Measurements from ENCODE around the gene ITGAL.
"Not testable (repeated sequence)": the region's sequence is repeated elsewhere in the genome, so short reads cannot be mapped to it uniquely, and the experiment has no call there.

ITGAL gene

GRCh38 chr16:30491744-30492308, 19.3 kb downstream of the ITGAL start:
- DNase-seq (ENCODE audit: low read depth), result no peak

DNA sequence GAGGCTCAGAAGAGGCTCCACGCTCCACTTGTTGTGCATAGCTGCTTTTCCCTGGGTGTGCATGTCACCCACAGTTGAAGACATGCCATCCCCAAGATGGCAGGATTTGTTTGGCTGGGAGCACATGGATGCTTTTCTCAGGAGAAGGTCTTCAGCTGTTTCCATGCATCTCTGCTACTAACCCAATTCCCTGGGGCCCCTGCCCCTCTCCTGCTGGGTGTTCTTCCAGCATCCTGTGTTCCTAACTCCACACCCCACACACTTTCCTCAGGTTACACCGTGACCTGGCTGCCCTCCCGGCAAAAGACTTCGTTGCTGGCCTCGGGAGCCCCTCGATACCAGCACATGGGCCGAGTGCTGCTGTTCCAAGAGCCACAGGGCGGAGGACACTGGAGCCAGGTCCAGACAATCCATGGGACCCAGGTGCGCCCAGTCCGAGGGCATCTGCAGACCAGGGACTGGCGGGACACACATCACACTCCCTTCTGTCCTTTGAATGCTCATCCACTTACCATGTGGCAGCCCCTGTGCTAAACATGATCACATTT, 21.5 kb downstream of the ITGAL start:
- no peak for DNase-seq (ENCODE audit: low read depth)

DNA sequence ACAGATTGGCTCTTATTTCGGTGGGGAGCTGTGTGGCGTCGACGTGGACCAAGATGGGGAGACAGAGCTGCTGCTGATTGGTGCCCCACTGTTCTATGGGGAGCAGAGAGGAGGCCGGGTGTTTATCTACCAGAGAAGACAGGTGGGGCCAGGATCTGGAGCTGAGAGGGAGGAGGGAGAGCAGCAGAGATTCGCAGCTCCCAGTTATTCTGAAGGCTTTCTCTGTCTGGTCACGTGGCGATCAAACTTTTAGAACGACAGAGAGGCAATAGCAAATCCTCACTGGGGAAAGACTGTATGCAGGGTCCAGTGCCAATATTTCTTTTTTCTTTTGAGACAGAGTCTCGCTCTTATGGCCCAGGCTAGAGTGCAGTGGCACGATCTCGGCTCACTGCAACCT, 22.2 kb downstream of the ITGAL start:
- no peak for DNase-seq (ENCODE audit: low read depth)

DNA sequence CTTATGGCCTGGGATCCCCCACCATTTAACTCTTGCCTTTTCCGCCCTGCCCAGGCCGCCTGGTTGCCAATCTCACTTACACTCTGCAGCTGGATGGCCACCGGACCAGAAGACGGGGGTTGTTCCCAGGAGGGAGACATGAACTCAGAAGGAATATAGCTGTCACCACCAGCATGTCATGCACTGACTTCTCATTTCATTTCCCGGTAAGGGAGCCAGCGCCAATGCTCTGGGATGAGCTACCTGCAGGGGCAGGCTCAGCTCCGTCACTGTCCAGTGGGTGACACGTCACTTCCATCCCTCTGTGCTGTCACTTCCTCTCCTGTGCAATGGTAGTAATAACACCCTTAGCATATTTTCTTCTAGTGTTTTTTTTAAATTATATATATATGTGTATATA, 26.7 kb downstream of the ITGAL start:
- DNase-seq (ENCODE audit: low read depth), result no peak

DNA sequence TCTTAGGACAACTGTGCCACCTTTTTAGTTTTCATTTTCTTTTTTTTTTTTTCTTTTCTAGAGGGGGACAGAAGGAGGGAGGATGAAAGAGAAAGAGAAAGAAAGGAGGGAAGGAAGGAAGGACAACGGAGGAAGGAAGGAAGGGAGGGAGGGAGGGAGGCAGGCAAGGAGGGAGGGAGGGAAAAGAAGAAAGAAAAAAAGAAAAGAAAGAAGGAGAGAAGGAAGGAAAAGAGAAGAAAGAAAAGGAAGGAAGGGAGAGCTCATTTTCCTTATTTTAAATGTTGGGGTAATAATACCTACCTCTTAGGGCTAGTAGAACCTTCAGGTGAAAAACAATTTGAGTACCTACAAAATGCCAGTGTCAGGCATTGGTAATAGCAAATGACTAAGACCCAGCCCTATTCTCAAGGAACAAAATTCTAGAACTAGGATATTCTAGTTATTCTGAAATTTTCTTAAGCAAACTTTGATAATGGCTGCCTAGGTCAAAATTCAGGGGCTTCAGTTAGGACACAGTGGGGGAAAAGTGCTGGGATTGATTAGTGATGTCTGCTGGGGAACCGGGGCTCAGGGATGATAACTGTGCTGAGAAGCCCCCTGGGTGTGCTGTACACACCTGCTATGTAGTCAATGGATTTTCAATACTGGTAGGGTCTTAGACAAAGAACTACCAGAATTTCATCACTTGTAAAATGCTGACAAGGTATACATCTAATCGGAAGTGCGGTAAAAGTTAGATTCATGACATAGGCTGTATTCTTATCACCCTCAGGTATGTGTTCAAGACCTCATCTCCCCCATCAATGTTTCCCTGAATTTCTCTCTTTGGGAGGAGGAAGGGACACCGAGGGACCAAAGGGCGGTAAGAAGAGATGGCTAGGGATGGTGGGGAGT, 31.1 kb downstream of the ITGAL start:
- no peak for DNase-seq (ENCODE audit: low read depth)

GRCh38 chr16:30509081-30509765, 36.7 kb downstream of the ITGAL start:
- no peak for DNase-seq (ENCODE audit: low read depth)

- no peak for DNase-seq (ENCODE audit: low read depth)
Measured at GRCh38 chr16:30510376-30510938, 37.9 kb downstream of the ITGAL start.

DNA sequence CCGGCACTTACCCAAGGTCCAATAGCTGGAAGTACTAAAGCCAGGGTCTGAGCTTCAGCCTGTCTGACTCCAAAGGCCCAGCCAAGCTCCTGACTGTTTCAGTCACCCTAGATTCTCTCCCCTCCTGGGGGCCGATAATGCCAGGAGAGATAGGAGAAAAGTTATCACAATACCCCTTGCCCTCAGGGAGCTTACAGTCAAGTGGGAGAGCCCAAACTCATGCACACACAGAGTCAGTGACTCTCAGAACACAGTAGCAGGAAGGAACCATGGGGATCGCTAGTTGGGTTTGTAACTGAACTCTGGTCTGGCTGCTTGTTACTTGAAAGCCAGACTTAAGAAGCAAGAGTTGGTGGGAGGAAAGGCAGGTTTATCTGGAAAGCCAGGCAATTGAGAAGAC, 39.0 kb downstream of the ITGAL start:
- DNase-seq (ENCODE audit: low read depth), result no peak

- DNase-seq (ENCODE audit: low read depth), result no peak
Measured at GRCh38 chr16:30515275-30515674, 42.7 kb downstream of the ITGAL start.

- no peak for DNase-seq (ENCODE audit: low read depth)
Measured at GRCh38 chr16:30518552-30518951, 46.0 kb downstream of the ITGAL start.

GRCh38 chr16:30519120-30520049, 46.8 kb downstream of the ITGAL start:
- no peak for DNase-seq (ENCODE audit: low read depth)

DNA sequence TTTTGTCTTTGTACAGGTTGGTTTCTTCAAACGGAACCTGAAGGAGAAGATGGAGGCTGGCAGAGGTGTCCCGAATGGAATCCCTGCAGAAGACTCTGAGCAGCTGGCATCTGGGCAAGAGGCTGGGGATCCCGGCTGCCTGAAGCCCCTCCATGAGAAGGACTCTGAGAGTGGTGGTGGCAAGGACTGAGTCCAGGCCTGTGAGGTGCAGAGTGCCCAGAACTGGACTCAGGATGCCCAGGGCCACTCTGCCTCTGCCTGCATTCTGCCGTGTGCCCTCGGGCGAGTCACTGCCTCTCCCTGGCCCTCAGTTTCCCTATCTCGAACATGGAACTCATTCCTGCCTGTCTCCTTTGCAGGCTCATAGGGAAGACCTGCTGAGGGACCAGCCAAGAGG, 48.9 kb downstream of the ITGAL start:
- no peak for DNase-seq (ENCODE audit: low read depth)

- no peak for DNase-seq (ENCODE audit: low read depth)
Measured at GRCh38 chr16:30521873-30522641, 49.5 kb downstream of the ITGAL start.

DNA sequence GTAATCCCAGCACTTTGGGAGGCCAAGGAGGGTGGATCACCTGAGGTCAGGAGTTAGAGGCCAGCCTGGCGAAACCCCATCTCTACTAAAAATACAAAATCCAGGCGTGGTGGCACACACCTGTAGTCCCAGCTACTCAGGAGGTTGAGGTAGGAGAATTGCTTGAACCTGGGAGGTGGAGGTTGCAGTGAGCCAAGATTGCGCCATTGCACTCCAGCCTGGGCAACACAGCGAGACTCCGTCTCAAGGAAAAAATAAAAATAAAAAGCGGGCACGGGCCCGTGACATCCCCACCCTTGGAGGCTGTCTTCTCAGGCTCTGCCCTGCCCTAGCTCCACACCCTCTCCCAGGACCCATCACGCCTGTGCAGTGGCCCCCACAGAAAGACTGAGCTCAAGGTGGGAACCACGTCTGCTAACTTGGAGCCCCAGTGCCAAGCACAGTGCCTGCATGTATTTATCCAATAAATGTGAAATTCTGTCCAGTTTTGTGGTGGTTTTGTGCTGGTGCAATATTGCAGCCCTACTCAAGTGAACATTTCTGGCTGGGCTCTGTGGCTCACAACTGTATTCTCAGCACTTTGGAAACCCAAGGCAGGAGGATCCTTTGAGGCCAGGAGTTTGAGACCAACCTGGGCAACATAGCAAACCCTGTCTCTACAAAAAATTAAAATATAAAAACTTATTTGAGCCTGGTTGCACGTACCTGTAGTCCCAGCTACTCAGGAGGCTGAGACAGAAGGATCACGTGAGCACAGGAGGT, 50.3 kb downstream of the ITGAL start:
- not testable (repeated sequence) for DNase-seq (ENCODE audit: low read depth)

DNA sequence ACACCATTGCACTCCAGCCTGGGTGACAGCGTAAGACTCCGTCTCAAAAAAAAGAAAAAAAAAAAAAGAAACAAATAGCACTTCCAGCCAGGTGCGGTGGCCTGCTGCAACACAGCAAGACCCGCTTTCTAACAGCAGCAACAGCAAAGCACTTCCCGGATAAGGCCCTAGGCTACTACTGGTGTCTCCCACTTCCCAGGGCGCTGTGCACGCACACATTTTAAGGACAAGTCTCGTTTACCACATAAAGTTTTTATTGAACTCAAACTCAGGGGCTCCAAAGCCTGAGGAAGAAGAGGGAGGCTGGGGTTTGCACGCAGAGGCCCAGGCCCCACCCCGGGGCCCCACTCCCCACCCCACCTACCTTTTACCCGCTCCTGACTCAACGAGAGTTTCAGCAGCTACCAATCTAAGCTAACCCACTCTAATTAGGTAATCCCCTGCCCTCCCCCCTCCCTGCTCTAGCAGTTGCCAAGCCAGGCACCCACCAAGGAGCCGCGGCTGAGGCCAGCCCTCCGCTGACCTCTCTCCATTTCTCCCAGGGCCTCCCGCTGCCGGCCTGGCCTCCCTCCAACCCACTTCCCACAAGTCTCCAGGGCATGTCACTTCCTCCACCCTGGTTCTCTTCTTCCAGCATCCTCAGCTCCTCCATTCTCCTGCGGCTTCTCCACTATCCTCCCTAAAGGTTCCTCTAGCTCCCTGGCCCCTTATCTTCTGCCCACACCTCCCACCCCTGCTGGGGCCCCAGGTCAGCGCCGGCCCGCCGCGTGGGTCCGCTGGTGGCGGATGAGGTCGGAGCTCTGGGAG, 51.4 kb downstream of the ITGAL start:
- no peak for DNase-seq (ENCODE audit: low read depth)

DNA sequence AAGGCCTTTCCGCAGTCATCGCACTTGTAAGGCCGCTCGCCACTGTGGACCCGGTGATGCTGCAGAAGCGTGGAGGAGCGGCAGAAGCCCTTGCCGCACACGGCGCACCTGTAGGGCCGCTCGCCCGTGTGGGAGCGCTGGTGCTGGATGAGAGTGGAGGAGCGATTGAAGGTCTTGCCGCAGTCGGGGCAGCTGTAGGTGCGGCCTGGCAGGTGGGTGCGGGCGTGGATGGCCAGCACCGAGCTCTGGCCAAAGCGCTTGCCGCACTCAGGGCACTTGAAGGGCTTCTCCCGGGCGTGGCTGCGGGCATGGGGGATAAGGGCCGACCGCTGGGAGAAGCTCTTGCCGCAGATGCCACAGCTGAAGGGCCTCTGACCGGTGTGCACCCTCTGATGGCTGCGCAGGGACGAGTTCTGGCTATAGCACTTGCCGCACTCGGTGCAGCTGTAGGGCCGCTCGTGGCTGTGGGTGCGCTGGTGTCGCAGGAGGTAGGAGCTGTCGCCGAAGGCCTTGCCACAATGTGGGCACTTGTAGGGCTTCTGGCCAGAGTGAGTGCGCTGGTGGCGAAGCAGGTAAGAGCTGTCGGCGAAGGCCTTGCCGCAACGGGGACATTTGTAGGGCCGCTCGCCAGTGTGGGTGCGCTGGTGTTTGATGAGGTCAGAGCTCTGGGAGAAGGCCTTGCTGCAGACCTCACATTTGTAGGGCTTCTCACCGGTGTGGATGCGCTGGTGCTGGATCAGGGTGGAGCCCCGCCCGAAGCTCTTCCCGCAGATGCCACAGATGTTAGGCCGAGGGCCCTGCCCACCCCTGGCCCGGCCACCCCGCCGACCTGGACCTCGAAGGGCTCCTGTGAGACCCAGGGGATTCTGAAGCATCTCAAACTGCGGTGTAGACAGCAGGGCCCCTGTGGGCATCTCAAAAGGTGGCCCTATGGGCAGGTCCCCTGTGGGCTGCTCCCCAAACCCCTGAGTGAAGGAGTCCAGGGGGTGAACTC, 52.3 kb downstream of the ITGAL start:
- DNase-seq (ENCODE audit: low read depth), result no peak

- DNase-seq (ENCODE audit: low read depth), result no peak
Measured at GRCh38 chr16:30525844-30526136, 53.2 kb downstream of the ITGAL start.
